ENCODE results near the gene ITGBL1. TPM values are rescaled to one million over a fixed set of nuclear protein-coding genes. Genes with fewer than 3 reads are reported as not detected.

Gene ITGBL1
- total RNA-seq: 1 to 10 TPM in 1 of 4 donors, under 1 TPM in 2, not detected in 1; 0.27 to 2.6 (median 0.83) TPM

- no peak within 1 kb of the TSS for H3K27ac ChIP-seq
- no peak for DNase-seq
- TF ChIP-seq CTCF (IDR thresholded peaks at IDR 0.05) (no peak), POLR2A (IDR thresholded peaks at IDR 0.05) (no peak)
- H3K27me3 ChIP-seq: no peaks in the 10 kb centered on the region
- H3K4me3 ChIP-seq: peak within 1 kb of the TSS in 2 of 4 donors; percentile 30 to 51
- H3K36me3 ChIP-seq: no peaks in the 10 kb centered on the region
- H3K9me3 ChIP-seq: no peaks in the 10 kb centered on the region
- peaks cover 0 to 4% (median 0%) of the 10 kb centered on the region in 4 donors for H3K4me1 ChIP-seq
Measured at GRCh38 chr13:101452519-101453485, at the start of gene ITGBL1. TSS of gene ITGBL1 (plus strand) at chr13:101452675. CDS start at chr13:101452834, 159 bp downstream.

GRCh38 chr13:101406791-101407190 lies 45.7 kb upstream of the ITGBL1 start:
- no peaks in the 10 kb centered on the region for H3K9me3 ChIP-seq
- DNase-seq: no peak
- no peaks in the 10 kb centered on the region for H3K4me1 ChIP-seq
- H3K36me3 ChIP-seq: no peaks in the 10 kb centered on the region
- H3K27ac ChIP-seq: no peak overlapping the region
- TF ChIP-seq CTCF (IDR thresholded peaks at IDR 0.05) (no peak), POLR2A (IDR thresholded peaks at IDR 0.05) (no peak)
- H3K4me3 ChIP-seq: no peak overlapping the region
- H3K27me3 ChIP-seq: no peaks in the 10 kb centered on the region

- Histone ChIP-seq H3K27ac (no peak overlapping the region), H3K4me3 (no peak overlapping the region), H3K4me1 (no peaks in the 10 kb centered on the region), H3K27me3 (no peaks in the 10 kb centered on the region), H3K9me3 (no peaks in the 10 kb centered on the region), H3K36me3 (no peaks in the 10 kb centered on the region)
- TF ChIP-seq CTCF (IDR thresholded peaks at IDR 0.05) (no peak), POLR2A (IDR thresholded peaks at IDR 0.05) (no peak)
- no peak for DNase-seq
Measured at GRCh38 chr13:101408154-101408553, 44.3 kb upstream of the ITGBL1 start.

- no peak overlapping the region for H3K27ac ChIP-seq
- no peak overlapping the region for H3K4me3 ChIP-seq
- DNase-seq: no peak
- no peaks in the 10 kb centered on the region for H3K27me3 ChIP-seq
- no peaks in the 10 kb centered on the region for H3K9me3 ChIP-seq
- no peak for TF ChIP-seq CTCF (IDR thresholded peaks at IDR 0.05)
- TF ChIP-seq POLR2A (IDR thresholded peaks at IDR 0.05): no peak
- no peaks in the 10 kb centered on the region for H3K4me1 ChIP-seq
- H3K36me3 ChIP-seq: no peaks in the 10 kb centered on the region
Measured at GRCh38 chr13:101408992-101409656, 43.4 kb upstream of the ITGBL1 start.

- Histone ChIP-seq H3K27me3 (no peaks in the 10 kb centered on the region), H3K27ac (no peak overlapping the region), H3K36me3 (no peaks in the 10 kb centered on the region), H3K4me3 (no peak overlapping the region), H3K4me1 (no peaks in the 10 kb centered on the region), H3K9me3 (no peaks in the 10 kb centered on the region)
- TF ChIP-seq CTCF (IDR thresholded peaks at IDR 0.05) (no peak), POLR2A (IDR thresholded peaks at IDR 0.05) (no peak)
- DNase-seq: no peak
Measured at GRCh38 chr13:101412076-101412475, 40.4 kb upstream of the ITGBL1 start.

Measured in Peyer's patch (tissue), 4 donors.